GM19238 (cell line): Measurements from ENCODE around the gene RBM12.

Source experiments
- DNase-seq: peaks from one replicate; pipeline ENCODE4 v3.0.0; 2011; ENCODE audit warnings: low spot score; ENCODE audit not compliant: insufficient read length

The RBM12 gene

DNA sequence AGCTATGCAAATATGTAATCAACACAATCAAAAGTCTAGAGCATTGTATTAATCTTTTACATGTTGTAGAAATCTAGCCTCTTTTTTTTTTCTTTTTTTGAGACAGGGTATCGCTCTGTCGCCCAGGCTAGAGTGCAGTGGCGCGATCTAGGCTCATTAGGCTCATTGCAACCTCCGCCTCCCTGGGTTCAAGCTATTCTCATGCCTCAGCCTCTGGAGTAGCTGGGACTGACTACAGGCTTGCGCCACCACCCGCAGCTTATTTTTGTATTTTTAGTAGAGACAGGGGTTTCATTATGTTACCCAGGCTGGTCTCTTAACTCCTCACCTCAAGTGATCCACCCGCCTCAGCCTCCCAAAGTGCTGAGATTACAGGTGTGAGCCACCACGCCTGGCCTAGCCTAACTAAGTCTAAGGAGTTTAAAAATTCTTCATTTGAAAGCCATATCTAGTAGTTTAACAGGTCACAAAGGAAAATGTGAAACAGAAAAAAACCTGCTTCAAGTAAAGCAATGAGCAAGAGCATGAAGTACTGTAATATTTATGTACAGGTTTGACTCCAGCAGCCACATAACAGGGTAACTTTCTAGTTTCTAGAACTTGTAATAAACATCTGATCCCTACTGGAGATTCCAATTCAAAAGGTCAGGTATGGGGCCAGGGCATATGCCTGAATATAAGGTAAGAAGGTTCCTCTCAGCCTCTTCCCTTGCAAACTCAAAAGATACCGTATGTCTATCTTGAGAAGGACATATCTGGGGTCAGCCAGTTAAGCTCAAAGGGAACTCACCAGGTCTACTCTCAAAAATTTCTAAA, 4.4 kb downstream of the RBM12 start:
- DNase-seq: no peak

DNA sequence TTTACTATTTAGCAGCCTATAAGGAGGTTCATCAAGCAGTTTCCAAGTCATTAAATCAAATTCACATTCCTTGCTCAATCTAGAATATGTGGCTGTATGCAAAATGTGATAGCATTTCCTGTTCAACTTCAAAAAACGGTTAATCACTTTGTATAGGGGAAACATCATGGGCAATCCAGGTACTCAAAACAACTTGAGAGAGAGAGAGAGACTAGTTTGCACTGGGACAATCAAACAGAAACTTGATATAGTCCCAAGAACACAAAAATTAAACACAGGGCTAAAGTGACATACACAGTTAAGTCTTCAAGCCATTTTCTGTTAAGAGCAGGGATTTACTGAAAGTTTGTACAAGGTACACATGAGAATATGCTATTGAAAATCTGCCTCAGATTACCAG, 7.4 kb downstream of the RBM12 start:
- no peak for DNase-seq

DNA sequence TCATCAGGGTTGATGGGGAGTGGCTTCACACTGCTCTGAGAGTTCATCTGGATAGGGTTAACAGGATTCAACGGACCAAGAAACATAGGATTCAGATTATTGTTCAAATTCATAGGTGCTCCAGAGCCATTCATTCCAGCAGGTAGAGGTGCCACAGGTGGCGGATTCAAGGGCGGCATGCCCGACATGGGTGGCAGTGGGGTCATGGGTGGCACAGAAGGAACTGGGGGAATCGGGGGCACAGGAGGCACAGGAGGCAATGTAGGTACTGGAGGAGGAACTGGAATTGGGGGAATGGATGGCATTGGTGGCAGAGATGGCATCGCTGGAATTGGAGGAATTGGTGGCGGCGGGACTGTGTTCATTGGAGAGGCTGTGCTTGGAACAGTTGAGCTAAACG, 10.3 kb downstream of the RBM12 start:
- DNase-seq: no peak

DNA sequence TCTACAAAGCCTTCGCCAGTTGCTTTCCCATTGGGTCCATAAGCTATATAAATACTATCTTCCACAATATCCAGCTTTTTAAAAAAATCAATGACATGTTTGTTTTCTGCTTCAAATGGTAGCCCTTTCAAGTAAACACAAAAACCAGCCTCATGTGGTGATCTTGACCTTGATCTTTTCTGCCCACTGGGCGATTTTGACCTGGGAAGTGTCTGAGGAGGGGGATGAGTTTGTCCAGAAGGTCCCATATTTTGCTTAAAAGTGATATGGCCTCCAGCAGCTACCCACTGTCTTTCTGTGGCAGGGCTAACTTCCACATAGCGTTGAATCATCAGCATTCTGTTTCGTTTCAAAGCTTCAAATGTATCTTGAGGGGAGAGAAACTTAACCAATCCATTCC, 10.8 kb downstream of the RBM12 start:
- DNase-seq: no peak

DNA sequence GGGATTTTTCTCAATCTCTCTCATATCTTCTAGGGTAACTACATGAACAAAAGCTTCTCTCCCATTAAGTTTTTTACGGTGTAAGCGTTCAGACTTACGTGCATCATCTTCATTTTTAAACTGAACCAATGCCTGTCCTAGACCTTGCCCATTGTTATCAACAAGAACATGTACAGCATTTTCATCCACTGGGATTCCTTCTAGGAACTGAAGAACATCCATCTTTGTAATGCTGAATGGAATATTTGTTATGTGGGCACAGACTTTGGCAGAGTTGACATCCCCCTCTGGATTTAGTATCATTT, 11.3 kb downstream of the RBM12 start:
- no peak for DNase-seq

DNA sequence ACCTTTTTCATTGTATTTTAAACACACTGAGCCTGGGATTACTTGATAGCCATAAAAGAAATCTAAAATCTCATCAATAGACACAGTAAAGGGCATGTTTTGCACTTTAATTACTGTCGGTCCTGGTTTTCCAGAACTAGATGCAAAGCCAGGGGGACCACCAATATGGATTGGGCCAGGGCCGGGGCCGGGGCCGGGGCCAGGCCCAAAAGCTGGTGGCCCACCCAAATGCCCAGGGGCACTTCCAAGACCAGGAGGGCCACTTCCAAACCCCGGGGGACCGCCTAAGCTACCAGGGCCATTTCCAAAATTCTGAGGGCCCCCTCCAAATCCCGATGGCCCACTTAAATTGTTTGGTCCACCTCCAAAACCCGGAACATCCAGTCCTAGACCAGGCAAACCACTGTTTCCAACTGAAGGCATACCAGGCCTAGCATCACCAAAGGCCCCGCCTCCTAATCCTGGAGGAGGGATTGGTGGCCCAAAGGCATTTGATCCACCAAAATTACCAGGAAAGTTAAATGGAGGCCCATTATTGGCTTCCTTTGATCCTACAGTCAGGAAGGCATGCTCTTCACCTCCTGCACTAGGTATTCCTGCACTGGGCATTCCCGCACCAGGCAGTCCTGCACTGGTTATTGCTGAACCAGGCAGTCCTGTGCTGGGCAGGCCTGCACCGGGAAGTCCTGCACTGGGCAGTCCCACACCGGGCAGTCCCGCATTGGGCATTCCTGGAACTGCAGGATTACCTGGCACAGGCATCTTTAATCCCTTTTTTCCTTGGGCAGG, 11.9 kb downstream of the RBM12 start:
- DNase-seq: no peak

DNA sequence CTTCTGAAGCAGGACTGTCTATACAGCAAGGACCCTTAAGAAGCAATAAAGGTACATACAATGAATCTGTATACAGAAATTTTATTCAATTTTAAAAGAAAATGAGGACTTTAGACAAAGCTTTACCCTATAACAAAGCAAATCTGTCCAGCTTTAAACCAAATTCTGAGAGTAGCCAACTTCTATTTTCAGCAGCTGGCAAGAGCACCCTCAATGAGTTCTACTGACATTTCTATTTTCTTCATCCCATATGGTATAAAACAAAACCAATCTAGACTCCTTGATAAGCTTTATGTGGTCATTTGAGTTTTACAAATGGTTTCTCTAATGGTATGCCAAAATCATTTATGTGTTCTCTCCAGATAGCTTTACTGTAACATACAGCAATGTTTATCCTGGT, 12.7 kb downstream of the RBM12 start:
- no peak for DNase-seq

DNA sequence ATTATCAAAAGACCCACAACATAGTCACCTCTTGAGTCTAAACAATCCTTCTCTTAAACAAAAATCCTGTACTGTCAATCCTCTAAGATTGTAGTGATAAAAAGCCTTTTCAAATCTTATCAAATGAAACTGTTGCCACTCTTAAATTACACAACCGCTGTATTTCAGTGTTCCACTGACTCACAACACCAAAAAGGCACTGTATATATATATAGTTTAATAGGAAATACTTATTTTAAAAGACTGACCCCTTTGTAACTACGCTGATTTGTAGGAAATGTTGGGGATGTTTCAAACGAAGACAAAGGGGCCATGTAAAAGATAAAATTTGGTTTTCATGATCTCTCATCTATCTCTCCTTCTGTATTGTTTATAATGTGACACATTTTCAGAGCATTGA, 14.1 kb downstream of the RBM12 start:
- no peak for DNase-seq

DNA sequence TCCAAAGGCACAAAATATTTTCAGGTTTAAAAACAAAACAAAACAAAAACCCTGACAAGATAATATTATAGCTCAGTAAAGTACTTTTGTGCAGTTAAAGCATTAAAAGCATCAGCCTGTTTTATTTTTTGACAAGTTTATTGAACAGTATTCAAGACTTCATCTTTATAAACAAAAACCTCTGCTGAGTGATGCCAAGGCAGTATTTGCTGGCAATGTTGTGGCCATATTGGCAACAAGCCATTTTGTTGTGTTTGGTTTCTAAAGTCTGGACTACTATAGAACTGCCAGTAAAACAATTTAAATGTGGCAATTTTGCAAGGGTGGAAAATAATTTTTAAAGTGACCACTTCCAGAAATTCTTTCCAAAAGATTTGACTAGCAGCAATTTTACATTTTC, 15.9 kb downstream of the RBM12 start:
- DNase-seq: no peak

DNA sequence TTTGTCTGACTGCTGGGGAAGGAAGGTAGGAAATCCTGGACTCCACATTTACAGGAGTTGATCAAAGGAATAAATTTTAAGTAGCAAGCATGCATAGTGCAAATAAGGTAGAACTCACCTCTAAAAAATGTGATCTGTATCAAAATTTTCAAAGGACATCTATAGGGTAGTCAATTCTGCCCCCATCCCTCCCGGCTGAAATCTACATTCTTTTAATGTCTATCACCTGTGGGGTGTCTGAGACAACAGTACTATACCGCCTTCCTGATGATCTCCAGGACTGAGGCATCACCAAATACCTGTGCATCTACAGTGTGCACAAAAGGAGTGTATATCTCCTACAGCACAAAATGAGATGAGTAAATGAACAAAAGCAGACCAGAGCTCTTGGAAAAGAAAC, 19.9 kb downstream of the RBM12 start:
- no peak for DNase-seq

DNA sequence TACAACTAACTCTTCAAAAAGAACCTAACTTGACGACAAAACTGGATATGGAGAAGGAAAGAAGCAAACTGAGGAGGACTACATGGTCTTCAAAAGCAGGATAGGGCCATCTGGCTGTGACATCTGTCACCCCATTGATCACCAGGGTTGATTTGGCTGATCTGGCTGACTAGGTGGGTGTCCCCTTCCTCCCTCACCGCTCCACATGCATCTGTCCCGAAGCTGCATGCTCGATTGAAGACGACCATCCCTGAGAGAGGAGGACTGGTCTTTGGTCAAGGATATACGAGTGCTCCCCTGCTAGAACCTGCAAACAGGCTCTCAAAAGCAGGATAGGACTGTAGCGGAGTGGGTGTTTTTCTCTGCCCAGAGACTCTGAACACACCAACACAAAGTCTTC, 21.7 kb downstream of the RBM12 start:
- no peak for DNase-seq

DNA sequence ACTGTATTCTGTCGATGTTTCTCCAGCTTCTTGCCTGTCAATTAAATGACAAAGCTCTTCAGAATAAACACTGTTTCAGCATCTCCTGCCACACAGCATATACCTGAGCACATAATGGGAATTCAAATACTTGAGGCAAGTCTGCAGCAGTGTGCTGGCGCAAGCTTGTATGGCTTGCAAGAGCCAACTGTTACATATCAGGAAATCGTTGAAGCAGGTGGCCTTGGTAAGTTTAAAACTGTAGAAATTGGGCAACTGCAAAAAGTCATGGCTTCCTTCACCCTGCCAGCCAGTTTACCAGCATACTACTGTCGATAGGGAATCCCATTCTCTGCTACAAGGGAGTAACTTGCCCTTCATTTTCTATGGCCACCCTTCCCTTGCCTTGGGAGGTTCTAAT, 23.0 kb downstream of the RBM12 start:
- DNase-seq: no peak

DNA sequence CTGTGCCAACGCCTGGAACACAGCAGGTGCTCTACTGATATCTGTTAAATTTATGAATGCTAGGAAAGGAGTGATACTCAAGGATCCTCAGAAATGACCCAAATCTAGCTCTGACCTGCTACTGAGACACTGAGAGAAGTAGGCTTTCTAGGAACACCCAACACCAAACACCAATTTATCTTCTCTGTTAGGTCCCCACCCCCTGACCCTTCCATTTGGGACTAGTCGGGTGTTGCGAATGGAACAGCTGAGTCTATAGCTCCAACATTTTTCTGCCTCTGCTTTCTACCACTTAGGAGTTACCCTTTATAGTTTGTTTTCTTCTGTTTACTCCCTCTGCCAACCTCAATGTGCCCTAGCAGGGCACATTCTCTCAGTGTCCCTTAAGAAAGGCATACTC, 24.0 kb downstream of the RBM12 start:
- no peak for DNase-seq

DNA sequence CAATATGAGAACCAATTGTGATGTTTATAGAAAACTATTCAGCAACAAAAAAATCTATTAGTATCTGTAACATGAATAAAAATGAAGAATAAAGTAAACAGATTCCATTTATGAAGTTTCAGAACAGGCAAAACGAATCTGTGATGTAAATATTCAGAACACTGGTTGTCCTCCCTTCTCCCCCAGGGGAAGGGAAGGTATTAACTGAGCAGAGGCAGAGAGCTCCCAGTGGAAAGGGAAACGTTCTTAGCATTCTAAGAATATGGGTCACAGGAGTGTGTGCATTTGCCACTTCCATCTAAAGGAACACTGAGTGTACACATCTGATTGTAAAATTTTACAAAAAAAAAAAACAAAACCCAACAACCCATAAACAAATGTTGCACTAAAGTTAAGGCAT, 25.9 kb downstream of the RBM12 start:
- DNase-seq: no peak

DNA sequence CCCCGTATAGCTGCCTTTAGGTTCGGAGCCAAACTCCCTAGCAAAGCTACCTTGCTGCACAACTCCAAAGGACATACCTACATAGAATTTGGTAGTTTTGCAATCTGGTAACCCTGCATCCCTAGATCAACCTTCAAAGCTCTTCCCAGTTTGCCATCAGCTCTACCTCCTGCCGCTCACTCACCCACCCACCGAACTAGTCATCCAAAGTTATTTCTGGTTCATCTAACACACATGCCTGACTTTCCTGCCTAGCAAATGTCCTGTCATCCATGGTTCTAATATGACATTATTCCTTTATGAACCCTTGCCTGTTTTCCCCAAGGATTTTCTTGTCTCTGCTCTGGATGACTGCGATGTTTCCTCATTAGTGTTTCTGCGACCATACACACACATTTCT, 27.4 kb downstream of the RBM12 start:
- no peak for DNase-seq

DNA sequence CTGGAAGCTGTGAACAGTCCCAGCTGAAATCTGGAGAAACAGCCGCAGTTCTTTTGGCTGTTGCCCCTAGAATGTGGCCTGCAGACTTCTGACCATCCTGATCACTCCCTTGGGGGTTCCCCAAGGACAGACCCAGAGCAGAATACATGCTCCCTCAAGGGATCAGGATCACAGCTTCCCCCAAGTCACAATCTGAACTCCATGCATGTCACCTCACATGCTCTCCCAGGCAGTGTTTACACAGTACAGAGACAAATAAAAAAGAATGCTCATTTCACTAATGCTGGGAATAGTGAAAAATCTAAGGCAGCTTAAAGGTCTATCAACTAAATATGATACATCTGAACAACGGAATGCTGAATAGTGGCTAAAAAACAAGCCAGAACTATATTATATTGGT, 28.6 kb downstream of the RBM12 start:
- DNase-seq: no peak

DNA sequence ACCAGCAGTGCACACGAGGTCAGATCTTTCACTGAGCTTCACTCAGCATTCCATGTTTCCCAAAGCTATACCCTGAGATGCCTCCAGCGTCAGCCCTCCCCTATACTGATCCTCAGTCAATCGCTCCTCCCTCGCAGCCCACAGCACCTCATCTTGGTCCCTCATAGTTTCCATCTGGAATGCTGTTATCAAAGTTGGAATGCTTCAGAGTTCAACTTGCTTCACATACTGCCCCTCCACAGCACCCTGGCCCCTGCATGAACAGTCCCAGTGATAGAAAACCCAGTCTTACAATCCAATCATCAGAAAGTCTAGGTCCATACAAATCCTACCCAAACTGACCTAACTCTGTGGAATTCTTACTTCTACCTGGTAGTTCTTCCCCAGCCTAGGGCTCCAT, 29.0 kb downstream of the RBM12 start:
- no peak for DNase-seq

DNA sequence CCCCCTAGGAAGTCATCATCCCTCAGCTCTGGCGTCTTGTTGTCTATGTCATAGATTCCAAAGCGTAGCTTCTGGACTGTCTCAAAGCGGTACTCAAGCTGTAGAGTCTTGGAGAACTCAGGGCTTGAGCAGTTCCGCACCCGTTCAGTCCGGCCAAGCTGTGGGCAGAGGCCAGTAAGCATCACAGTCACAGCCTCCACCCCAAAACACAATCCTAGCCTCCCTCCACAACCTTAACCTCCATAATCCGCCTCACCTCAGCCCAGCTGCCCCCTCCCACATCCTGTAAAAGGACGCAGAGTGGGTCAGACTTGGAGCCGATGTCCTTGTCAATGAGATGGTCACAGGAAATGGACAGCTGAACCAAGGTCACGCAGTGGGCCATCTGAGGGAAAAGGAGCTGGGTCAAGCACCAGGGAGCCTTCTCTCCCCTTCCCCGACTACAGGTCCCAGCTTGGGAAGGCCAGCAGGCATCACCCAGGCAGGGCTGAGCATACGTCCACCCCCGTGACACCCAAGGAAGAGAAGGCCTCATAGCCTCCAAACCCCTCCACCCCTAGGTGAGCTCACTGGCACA, 32.1 kb downstream of the RBM12 start:
- DNase-seq: no peak

DNA sequence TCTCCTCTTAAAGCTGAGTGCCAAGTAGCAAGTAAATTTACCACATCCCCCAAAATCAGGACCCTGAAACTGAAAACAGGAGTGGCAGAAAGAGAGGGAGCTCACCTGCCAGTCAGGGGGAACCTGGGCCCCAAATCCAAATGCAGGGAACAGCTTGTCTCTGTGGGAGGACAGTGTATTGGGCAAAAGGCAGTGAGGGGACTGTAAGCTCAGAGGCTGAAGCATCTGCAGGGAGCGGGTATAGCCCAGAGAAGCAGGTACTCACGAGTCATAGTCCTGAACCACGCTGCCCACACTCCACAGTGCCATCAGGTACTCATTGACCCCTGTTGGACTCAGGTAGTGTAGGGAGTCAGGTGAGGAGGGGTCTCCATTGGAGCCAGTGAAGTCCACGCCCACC, 34.1 kb downstream of the RBM12 start:
- no peak for DNase-seq

DNA sequence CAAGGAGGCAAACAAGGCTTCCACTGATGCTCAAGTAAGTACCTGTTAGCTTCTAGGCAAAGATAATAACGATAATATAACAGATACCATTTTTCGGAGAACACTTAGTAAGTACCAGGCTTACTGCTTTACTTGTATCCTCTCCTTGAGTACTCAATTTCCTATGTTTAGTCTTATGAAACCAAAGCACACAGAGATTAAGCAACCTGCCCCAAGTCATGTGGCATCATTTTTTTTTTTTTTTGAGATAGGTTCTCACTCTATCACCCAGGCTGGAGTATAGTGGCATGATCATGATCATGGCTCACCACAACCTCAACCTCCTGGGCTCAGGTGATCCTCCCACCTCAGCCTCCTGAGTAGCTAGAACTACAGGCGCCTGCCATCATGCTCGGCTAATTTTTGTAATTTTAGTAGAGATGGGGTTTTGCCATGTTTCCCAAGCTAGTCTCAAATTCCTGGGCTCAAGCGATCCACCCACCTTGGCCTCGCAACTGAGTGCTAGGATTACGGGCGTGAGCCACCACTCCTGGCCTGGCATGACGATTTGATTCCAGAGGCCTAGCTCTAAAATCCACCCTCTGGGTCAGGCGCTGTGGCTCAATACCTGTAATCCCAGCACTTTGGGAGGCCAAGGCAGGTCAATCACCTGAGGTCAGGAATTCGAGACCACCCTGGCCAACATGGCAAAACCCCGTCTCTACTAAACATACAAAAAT, 35.1 kb downstream of the RBM12 start:
- DNase-seq: no peak

DNA sequence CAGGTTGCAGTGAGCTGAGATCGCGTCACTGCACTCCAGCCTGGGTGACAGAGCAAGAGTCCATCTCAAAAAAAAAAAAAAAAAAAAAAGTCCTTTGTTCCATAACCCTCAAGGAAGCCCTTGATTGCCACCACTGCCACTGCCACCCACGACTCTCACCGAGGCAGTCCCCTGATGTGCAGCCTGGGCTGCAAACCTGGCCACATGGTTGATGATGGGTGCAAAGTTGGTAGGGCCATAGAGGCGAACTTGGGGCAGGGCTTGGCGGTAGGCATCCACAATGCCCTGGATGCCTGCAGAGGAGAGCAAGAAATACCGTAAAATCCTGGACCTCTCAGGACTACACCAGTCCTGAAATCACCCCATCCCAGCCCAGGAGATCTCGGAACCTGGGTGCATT, 37.6 kb downstream of the RBM12 start:
- DNase-seq: no peak

DNA sequence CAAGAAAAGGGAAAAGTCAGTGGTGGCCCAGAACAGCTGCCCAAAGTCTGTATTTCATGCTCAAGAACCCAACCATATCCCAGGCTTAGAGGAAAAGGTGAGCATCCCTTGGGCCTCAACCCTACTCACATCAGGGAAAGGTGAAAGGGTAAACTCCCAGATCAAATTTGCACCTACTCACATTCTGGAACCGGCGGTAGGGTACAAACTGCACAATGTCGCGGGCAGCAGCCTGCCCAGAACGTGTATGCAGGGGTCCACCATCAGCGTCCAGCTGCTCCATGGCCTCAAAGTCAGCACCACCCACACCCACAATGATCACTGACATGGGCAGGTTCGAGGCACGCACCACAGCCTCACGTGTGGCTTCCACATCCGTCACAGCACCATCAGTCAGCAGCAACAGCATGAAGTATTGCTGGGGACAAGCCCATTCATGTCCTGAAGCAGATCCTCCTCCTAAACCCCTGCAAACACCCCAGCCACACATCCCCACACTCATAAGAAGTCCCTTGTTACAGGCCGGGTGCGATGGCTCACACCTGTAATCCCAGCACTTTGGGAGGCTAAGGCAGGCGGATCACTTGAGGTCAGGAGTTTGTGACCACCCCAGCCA, 38.2 kb downstream of the RBM12 start:
- no peak for DNase-seq
